ENCODE data around the gene ZKSCAN5. TPM values are rescaled to one million over a fixed set of nuclear protein-coding genes. Genes with fewer than 3 reads are reported as not detected.
"Not testable (repeated sequence)": the region's sequence is repeated elsewhere in the genome, so short reads cannot be mapped to it uniquely, and the experiment has no call there.

The ZKSCAN5 gene
- total and polyA plus RNA-seq, 7 donors, result 3.1 to 15.4 (median 9.3) TPM

GRCh38 chr7:99563650-99564049 lies 59.2 kb downstream of the ZKSCAN5 start:
- Histone ChIP-seq H3K4me3 (no peak overlapping the region), H3K27me3 (ENCODE audit: insufficient read depth in 3 of 3, low read length in 2 of 3) (no peaks in the 10 kb centered on the region), H3K27ac (peak overlapping the region; percentile 95), H3K36me3 (ENCODE audit: insufficient read depth in 1 of 2, low read depth in 1 of 2) (peaks cover 25 to 81% of the 10 kb centered on the region in 2 donors), H3K4me1 (peaks cover 44% of the 10 kb centered on the region), H3K9me3 (no peaks in the 10 kb centered on the region)
- DNase-seq, result no peak
- 84 to 89% (median 85%) methylated on average over 10 of the region's 10 CpGs for WGBS, 3 donors
- no peak for TF ChIP-seq CTCF (IDR thresholded peaks at IDR 0.05)
- no peak for ATAC-seq
- intact Hi-C loops (cut with DNase I), result no loop called here

DNA sequence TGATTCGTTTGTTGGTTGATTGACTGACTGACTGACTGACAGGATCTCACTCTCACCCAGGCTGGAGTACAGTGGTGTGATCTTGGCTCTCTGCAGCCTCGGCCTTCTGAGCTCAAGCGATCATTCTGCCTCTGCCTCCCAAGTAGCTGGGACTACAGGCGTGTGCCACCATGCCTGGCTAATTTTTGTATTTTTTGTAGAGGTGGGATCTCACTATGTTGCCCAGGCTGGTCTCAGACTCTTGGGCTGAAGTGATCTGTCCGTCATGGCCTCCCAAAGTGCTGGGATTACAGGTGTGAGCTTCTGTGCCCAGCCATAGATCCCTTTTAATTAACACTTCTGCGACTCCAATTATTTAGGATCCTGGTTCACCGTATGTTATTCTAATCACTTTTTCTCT lies 64.3 kb downstream of the ZKSCAN5 start:
- intact Hi-C loops (cut with DNase I); H3K27me3 ChIP-seq (ENCODE audit: insufficient read depth in 3 of 3, low read length in 2 of 3); H3K27ac ChIP-seq; ATAC-seq; H3K9me3 ChIP-seq; H3K4me1 ChIP-seq; DNase-seq; H3K4me3 ChIP-seq: not testable (repeated sequence)
- peaks cover 9 to 92% of the 10 kb centered on the region in 2 donors for H3K36me3 ChIP-seq (ENCODE audit: insufficient read depth in 1 of 2, low read depth in 1 of 2)
- 96 to 97% (median 97%) methylated on average over 7 of the region's 7 CpGs for WGBS, 3 donors

GRCh38 chr7:99571768-99572167 lies 67.3 kb downstream of the ZKSCAN5 start:
- H3K36me3 ChIP-seq (ENCODE audit: insufficient read depth in 1 of 2, low read depth in 1 of 2), result peaks cover 0 to 75% of the 10 kb centered on the region in 2 donors
- 93 to 97% (median 94%) methylated on average over 3 of the region's 3 CpGs for WGBS, 3 donors
- intact Hi-C loops (cut with DNase I), result no loop called here
- H3K27me3 ChIP-seq (ENCODE audit: insufficient read depth in 3 of 3, low read length in 2 of 3), result no peaks in the 10 kb centered on the region
- ATAC-seq (no peak), DNase-seq (no peak)
- no peak overlapping the region for H3K27ac ChIP-seq
- H3K9me3 ChIP-seq, result no peaks in the 10 kb centered on the region
- peaks cover 6% of the 10 kb centered on the region for H3K4me1 ChIP-seq
- H3K4me3 ChIP-seq, result no peak overlapping the region
- TF ChIP-seq CTCF (IDR thresholded peaks at IDR 0.05), result no peak

GRCh38 chr7:99573257-99573656 lies 68.8 kb downstream of the ZKSCAN5 start:
- Histone ChIP-seq H3K36me3 (ENCODE audit: insufficient read depth in 1 of 2, low read depth in 1 of 2) (peaks cover 0 to 66% of the 10 kb centered on the region in 2 donors), H3K9me3 (no peaks in the 10 kb centered on the region), H3K27ac (no peak overlapping the region), H3K4me1 (peaks cover 11% of the 10 kb centered on the region), H3K27me3 (ENCODE audit: insufficient read depth in 3 of 3, low read length in 2 of 3) (no peaks in the 10 kb centered on the region), H3K4me3 (no peak overlapping the region)
- intact Hi-C loops (cut with DNase I), result no loop called here
- no peak for ATAC-seq
- DNase-seq, result no peak
- WGBS, 3 donors, result 82 to 85% (median 84%) methylated on average over 1 of the region's 1 CpG
- TF ChIP-seq CTCF (IDR thresholded peaks at IDR 0.05), result no peak

DNA sequence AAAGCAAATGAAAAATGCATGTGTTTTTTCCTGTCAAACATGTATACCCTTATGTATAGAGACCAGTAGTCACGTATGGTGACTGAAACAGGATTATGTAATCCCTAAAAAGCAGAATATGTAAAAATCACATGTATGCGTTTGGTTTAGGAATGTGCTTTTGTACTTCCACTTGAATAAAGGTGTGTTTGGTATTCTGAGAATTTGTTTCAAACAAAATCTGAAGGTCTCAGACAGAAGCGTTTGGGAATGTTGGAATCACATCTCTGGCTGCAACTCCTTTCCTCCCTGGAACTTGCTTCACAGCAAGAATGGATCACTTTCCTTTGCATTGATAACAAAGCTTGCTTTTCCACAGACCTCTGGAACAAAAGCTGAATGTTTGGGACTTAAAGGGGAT lies 71.8 kb downstream of the ZKSCAN5 start:
- no peak for TF ChIP-seq CTCF (IDR thresholded peaks at IDR 0.05)
- DNase-seq, result no peak
- no peaks in the 10 kb centered on the region for H3K9me3 ChIP-seq
- peaks cover 0 to 38% of the 10 kb centered on the region in 2 donors for H3K36me3 ChIP-seq (ENCODE audit: insufficient read depth in 1 of 2, low read depth in 1 of 2)
- 74 to 83% (median 77%) methylated on average over 3 of the region's 3 CpGs for WGBS, 3 donors
- H3K27me3 ChIP-seq (ENCODE audit: insufficient read depth in 3 of 3, low read length in 2 of 3), result no peaks in the 10 kb centered on the region
- ATAC-seq, result no peak
- intact Hi-C loops (cut with DNase I), result loop anchor here in 1 of 2 donors (5.0 kb wide), 1 partner anchor 646 kb away; no protein-coding TSS in a partner anchor
- no peak overlapping the region for H3K4me3 ChIP-seq
- peaks cover 14% of the 10 kb centered on the region for H3K4me1 ChIP-seq
- H3K27ac ChIP-seq, result peak overlapping the region; percentile 75
